Uterus (tissue), 4 donors: ENCODE measurements around the gene ZNF146. TPM values are rescaled to one million over a fixed set of nuclear protein-coding genes. Genes with fewer than 3 reads are reported as not detected.
A peak's percentile ranks its signal among the peaks of the same experiment; 100 is the strongest.

ENCODE experiments used
- DNase-seq, 2 donors: peaks; one replicate each; pipeline ENCODE4 v3.0.0-alpha.2; 2019 to 2020
- H3K27ac ChIP-seq, 2 donors: fragments of 200-600 bp; sonication (generic); 1 replicate in 1 of 2; 2 replicates in 1 of 2; pipeline ENCODE4 v1.5.1; 2016 to 2018
- H3K27me3 ChIP-seq, 2 donors: fragments of 200-600 bp; sonication (generic); one replicate each; pipeline ENCODE4 v1.5.1; 2018 to 2019; ENCODE audit warnings: control low read depth in 1 of 2
- H3K36me3 ChIP-seq, 2 donors: fragments of 200-600 bp; sonication (generic); one replicate each; pipeline ENCODE4 v1.5.1; 2019; ENCODE audit warnings: control low read depth in 1 of 2
- H3K4me1 ChIP-seq, 2 donors: fragments of 200-600 bp; sonication (generic); one replicate each; pipeline ENCODE4 v1.5.1; 2018 to 2019; ENCODE audit warnings: control low read depth in 1 of 2
- H3K4me3 ChIP-seq, 2 donors: fragments of 200-600 bp; sonication (generic); 1 replicate in 1 of 2; 2 replicates in 1 of 2; pipeline ENCODE4 v1.5.1; 2018 to 2019; ENCODE audit warnings: mild to moderate bottlenecking in 1 of 2
- H3K9me3 ChIP-seq, 2 donors: fragments of 200-600 bp; sonication (generic); one replicate each; pipeline ENCODE4 v1.5.1; 2019; ENCODE audit warnings: control low read depth in 1 of 2
- POLR2A ChIP-seq, 2 donors: fragments of 450-650 bp; IDR thresholded peaks; one replicate each; pipeline ENCODE4 v1.6.1; 2016; ENCODE audit warnings: antibody characterized with exemption in 2 of 2, mild to moderate bottlenecking in 1 of 2, moderate library complexity in 1 of 2
- intact Hi-C: fragments of 100-400 bp; cut with DNase I; formaldehyde crosslinking; loops from one replicate; pipeline ENCODE4 v1.15.1; 2023; ENCODE audit warnings: low total_unique reads
- total RNA-seq, 4 donors: library from RNA; depleted of rRNA in 3 of 4; stranded (reverse); fragments of >200 nt in 3 of 4; gene quantifications; one replicate each; pipeline versions ENCODE4 v1.1.0 to v1.2.4, GENCODE V29; 2014 to 2023
- TF ChIP-seq, protein P1 (sequence below), 4 experiments: fragments of 200-600 bp in 2 of 4; fragments of 450-650 bp in 2 of 4; sonication (generic) in 2 of 4; IDR thresholded peaks; one replicate each; pipeline ENCODE4 v1.5.1; 2016 to 2019; ENCODE audit warnings: antibody characterized with exemption in 4 of 4, mild to moderate bottlenecking in 2 of 4, moderate library complexity in 1 of 4
- donor health status: DM: yes; HTN: yes; CAD: no.

Gene ZNF146
- total RNA-seq, 4 donors from 2014 or later, result 54.7 to 238 (median 84.2) TPM

GRCh38 chr19:36236946-36237310, 22.0 kb downstream of the ZNF146 start:
- Histone ChIP-seq H3K9me3 (peaks cover 0 to 25% of the 10 kb centered on the region in 2 donors), H3K36me3 (no peaks in the 10 kb centered on the region), H3K4me3 (no peak overlapping the region), H3K4me1 (no peaks in the 10 kb centered on the region), H3K27me3 (no peaks in the 10 kb centered on the region), H3K27ac (no peak overlapping the region)
- intact Hi-C loops, result no loop called here
- DNase-seq, result no peak
- TF ChIP-seq POLR2A (IDR thresholded peaks at IDR 0.05), result no peak
- TF ChIP-seq, protein P1, sequence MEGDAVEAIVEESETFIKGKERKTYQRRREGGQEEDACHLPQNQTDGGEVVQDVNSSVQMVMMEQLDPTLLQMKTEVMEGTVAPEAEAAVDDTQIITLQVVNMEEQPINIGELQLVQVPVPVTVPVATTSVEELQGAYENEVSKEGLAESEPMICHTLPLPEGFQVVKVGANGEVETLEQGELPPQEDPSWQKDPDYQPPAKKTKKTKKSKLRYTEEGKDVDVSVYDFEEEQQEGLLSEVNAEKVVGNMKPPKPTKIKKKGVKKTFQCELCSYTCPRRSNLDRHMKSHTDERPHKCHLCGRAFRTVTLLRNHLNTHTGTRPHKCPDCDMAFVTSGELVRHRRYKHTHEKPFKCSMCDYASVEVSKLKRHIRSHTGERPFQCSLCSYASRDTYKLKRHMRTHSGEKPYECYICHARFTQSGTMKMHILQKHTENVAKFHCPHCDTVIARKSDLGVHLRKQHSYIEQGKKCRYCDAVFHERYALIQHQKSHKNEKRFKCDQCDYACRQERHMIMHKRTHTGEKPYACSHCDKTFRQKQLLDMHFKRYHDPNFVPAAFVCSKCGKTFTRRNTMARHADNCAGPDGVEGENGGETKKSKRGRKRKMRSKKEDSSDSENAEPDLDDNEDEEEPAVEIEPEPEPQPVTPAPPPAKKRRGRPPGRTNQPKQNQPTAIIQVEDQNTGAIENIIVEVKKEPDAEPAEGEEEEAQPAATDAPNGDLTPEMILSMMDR (IDR thresholded peaks at IDR 0.05), result no peak

DNA sequence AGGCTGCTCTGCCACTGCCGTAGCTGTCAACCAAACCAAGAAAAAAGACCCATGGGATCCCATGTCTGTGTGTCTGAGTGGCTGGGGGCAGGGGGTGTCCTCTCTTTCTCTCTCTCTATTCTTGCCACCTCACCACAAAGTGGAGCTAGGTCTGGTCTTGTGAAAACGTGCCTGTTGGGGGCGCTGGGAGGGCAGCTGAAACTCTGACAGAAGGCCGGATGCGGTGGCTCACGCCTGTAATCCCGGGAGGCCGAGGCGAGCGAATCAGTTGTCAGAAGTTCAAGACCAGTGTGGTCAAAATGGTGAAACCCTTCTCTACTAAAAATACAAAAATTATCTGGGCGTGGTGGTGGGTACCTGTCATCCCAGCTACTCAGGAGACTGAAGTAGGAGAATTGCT, 29.2 kb downstream of the ZNF146 start:
- DNase-seq, result no peak
- no peaks in the 10 kb centered on the region for H3K27me3 ChIP-seq

GRCh38 chr19:36245210-36246005, 30.5 kb downstream of the ZNF146 start:
- H3K4me1 ChIP-seq, result no peaks in the 10 kb centered on the region
- H3K36me3 ChIP-seq, result no peaks in the 10 kb centered on the region
- TF ChIP-seq, protein P1 (IDR thresholded peaks at IDR 0.05), result no peak
- no peak for TF ChIP-seq POLR2A (IDR thresholded peaks at IDR 0.05)
- no peaks in the 10 kb centered on the region for H3K27me3 ChIP-seq
- peak overlapping the region; percentile 16 to 24 for H3K4me3 ChIP-seq
- DNase-seq, result no peak
- no peaks in the 10 kb centered on the region for H3K9me3 ChIP-seq
- H3K27ac ChIP-seq, result no peak overlapping the region
- intact Hi-C loops, result no loop called here

More for the DNA sequence above, 29.2 kb downstream of the ZNF146 start:
- intact Hi-C loops, result no loop called here
- Histone ChIP-seq H3K36me3 (no peaks in the 10 kb centered on the region), H3K9me3 (no peaks in the 10 kb centered on the region), H3K4me1 (no peaks in the 10 kb centered on the region), H3K27ac (no peak overlapping the region), H3K4me3 (no peak overlapping the region)
- TF ChIP-seq, protein P1 (IDR thresholded peaks at IDR 0.05), result no peak
- TF ChIP-seq POLR2A (IDR thresholded peaks at IDR 0.05), result no peak

- DNase-seq, result no peak
- Histone ChIP-seq H3K4me3 (peak overlapping the region; percentile 16 to 24), H3K4me1 (no peaks in the 10 kb centered on the region), H3K9me3 (no peaks in the 10 kb centered on the region), H3K27me3 (no peaks in the 10 kb centered on the region), H3K27ac (no peak overlapping the region), H3K36me3 (no peaks in the 10 kb centered on the region)
- TF ChIP-seq, protein P1 (IDR thresholded peaks at IDR 0.05), result no peak
- TF ChIP-seq POLR2A (IDR thresholded peaks at IDR 0.05), result no peak
- intact Hi-C loops, result no loop called here
These were observed 31.1 kb downstream of the ZNF146 start for GRCh38 chr19:36246006-36246481.

DNA sequence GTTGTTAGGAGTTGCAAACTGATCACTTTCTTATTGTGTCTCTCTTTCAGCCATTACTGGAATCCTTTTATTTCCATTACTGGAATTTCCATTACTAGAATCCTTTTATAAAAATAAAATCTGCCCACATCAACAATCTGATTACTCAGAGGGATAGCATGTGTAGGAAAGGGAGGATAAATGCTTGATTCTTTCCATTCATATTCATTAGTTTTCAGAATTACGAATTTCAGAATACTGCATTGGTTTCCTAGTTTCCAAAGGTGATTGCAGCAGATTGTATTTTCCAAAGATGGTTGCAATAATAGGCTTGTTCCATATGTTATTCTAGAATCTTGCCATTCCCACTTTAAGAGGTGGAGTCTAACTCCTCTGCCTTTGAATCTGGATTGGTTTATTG, 37.1 kb downstream of the ZNF146 start:
- Histone ChIP-seq H3K27me3 (no peaks in the 10 kb centered on the region), H3K36me3 (no peaks in the 10 kb centered on the region), H3K9me3 (no peaks in the 10 kb centered on the region), H3K27ac (no peak overlapping the region), H3K4me1 (no peaks in the 10 kb centered on the region), H3K4me3 (no peak overlapping the region)
- DNase-seq, result no peak
- intact Hi-C loops, result no loop called here
- TF ChIP-seq, protein P1 (IDR thresholded peaks at IDR 0.05), result no peak
- TF ChIP-seq POLR2A (IDR thresholded peaks at IDR 0.05), result no peak
